ENCODE measurements around the gene USP6NL.
A peak's percentile ranks its signal among the peaks of the same experiment; 100 is the strongest.

USP6NL gene

DNA sequence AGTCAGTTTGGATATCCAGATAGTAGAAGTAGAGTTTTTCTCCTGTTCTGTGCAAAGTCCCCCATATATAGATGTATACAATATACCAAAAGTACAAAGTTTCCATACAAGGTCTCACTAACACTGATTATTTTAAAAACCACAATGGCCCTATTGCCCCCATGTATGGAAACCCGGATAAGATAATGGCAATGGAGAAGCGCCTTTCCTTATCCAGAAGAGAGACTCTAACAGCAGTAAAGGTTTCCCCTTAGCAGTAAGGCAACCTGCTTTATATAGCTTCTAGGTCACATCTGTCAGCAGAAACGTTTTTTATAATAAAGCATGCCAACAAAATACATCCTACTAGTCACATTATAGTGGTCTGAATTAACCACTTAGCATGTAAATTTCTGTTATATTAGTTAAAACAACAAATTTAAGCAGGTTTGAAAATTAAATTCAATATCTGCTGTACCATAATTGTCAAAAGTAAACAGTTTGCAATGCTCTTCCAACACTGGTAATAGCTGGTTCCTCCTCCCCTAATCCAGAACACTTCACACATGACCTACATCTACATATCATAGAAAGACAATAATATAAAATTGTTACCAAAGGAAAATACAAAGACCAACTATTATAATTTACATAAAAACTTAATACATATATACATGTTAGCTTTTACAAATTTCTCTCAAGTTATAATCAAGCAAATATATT lies 22.4 kb downstream of the USP6NL start:
- DNase-seq, result no peak

DNA sequence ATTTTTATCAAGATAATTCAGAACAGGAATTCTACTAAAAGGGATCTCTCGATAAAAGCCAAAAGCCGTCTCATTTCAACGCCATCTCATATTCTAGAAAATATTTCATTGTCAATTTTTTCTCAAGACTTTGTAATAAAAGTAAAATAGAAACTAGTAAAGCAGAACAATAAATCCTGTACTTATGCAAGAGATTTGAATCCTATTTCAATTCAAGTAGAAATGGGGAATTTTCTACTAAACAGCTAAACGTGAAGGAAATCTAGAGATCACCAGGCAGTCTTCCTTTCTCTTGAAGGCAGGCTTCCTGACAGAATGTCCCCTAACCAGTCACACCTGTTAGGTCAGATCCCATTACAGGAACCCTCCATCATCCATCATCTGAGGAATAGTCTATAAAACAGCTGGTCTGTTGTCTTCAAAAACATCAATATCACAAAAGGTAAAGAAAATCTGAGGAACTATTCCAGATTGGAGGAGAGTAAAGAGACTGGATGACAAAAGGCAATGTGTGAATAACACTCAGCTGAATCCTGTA lies 23.7 kb downstream of the USP6NL start:
- no peak for DNase-seq

DNA sequence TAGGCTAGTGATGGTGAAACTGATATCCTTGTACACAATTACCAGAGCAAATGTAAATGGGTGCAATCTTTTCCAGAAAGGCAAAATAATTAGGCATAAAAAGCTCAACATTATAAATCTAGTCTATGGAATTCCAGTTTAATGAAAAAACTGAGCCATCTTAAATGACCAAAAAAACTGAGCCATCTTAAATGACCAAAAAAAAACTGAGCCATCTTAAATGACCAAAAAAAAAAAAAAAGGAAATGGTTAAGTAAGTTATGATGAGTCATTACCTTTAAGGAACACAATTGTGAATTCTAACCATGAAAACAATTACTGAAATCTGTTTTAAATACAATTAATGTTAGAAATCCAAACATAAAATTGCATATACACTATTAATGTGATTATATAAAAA lies 25.3 kb downstream of the USP6NL start:
- DNase-seq, result no peak

DNA sequence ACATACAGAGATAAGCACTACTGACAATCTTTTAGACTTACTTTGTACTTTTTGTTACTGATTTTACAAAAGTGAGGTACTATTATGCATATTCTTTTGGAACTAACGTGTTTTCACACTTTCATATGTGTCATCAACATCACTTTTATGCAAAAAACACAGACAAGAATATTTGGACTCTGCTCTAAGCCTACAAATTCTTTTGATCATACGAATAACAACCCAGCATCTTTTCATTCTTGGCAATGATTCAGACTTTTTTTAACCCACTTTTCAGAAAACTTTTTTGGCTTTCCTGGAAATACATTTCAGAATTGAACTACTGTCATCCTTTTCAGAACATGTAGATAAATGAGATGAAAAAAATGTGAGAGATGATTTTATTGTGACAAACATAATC lies 30.2 kb downstream of the USP6NL start:
- DNase-seq, result no peak

DNA sequence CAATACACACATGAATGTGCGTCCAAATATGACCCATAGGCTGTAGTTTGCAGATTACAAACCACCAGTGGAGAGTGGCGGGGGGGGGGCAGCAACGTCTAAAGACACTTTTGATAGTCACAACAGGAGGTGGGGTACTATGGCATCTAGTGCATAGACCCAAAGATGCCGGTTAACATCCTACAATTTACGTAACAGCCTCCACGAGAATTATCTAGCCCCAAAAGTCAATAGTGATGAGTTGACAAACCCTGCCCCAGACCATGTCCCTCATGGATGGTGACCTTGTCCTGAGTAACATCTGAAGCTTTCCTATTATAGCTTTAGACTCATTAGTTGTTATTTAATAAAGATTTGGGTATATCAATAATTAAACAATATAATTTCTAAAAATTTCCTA lies 31.6 kb downstream of the USP6NL start:
- DNase-seq, result no peak

DNA sequence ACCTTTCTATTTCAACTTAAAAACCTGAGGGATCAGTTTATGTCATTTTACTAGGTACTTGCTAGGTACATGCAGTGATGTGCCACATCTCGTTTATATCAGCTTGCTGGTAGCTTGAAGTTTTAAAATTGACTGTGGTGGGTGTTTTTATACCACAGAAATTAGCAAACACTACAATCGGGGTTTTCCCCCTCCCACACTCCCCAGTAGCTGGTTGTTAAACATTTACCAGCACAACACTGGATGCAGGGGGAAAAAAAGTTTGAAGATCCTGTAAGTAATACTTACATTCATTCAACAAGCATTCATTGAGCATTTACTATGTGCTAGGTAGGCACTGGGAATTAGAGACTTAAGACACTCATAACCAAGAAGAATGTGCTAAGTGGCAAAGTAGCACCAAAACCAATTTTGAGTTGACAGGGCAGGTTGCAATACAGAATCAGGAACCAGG lies 32.6 kb downstream of the USP6NL start:
- no peak for DNase-seq

DNA sequence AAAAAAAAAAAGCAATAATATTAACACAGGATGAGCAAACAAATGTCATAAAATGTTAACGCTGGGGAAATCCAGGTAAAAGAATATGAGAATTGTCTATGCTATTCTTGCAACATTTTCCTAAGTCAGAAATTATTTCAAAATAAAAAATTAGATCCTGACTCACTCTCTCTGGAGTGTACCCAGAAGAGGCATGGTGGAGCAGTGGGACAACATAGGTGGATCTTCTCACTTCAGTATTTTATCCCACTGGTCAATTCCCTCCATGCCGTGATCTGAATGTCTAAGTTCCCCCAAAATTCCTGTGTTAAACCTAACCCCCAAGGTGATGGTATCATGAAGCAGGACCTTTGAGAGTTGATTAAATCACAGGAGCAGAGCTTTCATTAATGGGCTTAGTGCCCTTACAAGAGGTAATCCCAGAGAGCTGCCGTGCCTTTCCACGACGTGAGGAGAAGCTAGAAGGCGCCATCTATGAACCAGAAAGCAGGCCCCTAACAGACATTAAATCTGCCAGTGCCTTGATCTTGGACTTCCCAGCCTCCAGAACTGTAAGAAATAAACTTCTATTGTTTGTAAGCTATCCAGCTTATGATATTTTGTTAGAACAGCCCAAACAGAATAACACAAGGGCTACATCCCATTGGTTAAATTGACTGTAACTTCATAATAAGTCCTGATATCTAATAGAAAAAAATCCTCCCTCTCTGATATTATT lies 35.2 kb downstream of the USP6NL start:
- DNase-seq, result no peak

DNA sequence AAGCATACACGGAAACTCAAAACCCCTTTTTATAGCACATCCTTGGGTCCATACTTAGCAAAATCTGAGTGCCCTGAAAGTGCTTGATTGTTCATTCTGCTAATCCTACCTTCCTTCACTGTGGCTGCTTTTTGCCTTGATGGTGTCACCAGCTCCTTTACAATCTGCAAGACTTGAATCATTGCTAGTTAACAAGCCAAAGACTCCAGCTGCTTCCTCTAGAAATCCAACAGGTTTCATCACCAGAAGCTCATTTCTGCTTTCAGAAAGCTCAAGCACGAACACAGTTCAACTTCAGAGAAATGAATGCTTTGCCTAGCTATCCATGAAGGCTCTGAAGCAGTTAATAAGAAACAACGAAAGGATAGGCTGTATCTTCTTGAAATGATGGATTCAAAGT lies 38.0 kb downstream of the USP6NL start:
- DNase-seq, result no peak

DNA sequence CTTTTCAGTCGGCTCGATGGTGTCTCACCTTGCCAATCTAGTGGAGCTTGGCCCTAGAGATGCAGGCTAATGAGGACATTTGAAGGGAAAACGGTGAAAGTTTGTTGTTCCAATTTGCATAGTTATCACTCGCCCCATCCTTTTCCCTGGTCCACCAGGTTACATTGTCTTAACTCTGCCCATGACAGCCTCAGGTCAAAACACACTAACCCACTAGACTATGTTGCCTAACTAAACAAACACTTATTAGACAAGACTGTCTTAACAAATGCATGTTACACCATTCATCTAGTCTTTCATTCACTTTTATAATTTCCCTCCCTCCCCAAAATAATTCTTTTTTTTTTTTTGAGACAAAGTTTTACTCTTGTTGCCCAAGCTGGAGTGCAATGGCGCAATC lies 40.7 kb downstream of the USP6NL start:
- DNase-seq, result no peak

DNA sequence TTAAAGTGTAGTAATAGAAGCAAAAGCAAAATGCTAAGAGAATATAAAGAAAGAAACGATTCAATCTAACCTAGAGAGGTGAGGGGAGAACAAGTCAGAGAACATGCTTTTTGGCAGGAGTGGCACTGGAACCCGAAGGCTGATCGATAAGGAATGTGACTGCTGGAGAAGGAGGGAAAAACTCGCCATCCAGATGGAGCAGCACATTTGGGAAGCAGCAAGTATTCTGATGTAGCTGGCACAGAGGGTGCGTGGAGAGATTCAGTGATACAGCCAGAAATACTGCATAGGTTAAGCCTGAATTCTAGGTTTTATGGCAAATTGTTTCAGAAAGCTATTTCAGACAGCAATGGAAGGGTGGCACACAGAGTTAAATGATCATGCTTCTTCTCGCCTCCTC lies 42.0 kb downstream of the USP6NL start:
- DNase-seq, result no peak

DNA sequence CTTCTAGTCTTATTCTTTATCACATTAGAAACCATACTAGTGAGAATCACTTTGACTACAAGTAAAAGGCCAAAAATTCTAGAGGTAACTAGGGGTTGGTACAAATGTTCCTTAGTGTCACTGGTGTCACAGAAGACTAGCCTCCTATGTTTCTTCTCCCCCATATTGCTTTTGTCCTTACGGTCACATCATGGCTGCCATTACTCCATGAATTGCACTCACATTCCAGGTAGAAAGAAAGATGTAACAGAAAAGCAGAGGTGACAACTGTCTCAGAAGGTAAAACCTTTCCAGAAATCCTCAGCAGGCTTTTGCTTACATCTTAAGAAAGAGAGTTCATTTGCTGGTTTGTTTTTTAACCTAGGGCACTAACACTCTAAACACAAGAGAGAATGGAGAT lies 42.9 kb downstream of the USP6NL start:
- DNase-seq, result no peak

DNA sequence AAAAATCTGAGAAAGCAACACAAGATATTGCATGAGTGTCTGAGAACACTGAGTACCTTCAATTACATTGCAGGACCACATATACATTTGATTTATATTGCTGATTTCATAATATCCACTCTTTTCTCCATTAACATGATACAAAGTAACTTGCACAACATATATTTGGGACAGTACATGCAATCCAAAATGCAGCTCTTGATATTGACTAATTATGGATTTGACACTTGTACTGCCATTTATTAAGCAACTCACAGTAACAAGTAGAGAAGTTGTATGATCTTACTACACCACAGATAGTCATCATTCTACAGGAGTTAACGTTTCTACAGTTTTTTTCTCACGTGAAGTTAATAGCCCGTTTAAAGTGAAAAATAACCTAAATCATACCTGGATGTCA lies 46.7 kb downstream of the USP6NL start:
- DNase-seq, result no peak

DNA sequence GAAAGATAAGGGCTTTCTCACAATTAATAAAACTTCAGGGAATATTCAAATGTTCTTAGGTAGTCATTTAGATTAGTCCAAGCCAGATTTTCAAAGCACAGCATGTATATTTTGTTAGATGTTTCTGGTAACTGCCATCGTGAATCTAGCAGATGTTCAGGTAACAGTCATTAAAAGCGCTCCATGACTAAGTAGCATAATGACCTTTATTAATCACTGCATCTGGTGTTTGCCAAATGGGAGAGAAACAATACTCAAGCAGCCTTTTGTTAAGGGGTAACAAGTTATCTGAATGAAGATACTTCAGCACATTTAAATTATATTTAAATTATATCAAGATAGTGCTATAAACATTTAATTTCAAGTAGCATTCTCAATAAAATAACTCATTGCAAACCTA lies 47.5 kb downstream of the USP6NL start:
- no peak for DNase-seq

DNA sequence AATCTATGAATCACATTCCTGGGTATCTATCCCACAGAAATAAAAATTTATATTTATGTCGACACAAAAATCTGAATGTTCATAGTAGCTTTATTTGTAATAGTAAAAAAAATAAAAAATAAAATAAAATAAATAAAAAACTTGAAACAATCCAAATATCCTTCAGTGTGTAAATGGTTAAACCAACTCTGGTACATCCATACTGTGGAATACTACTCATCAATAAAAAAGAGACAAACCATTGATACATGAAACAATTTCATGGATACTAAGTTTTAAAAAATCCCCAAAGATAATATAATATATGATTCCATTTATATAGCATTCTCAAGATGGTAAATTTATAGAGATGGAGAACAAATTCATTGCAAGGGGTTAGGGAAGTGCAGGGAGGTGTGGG lies 48.6 kb downstream of the USP6NL start:
- no peak for DNase-seq

DNA sequence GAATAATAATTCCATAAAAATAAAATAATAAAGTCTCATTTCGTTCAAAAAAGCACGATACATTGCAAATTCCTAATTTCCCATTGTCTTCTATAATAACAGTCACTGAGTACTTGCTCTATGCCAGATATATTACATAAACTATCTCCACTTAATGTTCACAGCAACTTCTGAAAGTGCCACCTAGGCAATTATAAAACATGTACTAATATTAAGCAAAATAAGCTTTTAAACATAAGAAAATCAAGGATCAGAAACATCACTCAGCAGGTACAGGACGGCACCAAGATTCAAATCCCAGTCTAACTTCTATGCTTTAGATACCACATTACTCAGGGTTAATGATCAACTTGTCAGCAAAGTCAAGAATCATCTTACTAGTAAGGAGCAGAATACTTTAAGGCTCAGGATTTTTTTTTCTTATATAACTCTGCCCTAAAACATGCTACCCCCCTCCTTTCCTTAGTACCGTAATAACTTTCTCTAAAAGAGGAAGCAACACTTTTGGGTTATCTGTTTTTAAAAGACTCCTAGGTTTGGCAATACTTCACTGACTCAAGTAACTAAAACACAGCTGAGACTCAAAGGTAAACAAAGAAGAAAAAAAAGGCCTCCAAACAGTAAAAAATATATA lies 51.3 kb downstream of the USP6NL start:
- no peak for DNase-seq

DNA sequence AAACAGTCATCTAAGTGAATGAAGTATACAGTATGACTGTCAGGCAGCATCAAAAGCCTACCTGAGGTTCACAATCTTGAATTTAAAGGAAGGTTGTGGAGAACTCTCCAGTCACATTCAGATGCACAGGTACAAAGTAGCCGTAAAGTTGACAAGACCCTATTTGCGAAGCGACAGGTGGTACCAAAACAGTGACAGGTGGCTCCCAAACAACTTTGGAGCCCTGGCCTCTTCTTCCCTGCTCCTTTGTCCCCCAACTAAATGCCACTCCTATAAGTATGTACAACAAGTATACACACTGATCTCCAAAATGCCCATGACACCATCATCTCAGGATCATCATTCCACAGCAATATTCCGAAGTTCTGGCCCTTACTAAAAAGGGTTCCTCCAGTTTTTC lies 53.5 kb downstream of the USP6NL start:
- no peak for DNase-seq

DNA sequence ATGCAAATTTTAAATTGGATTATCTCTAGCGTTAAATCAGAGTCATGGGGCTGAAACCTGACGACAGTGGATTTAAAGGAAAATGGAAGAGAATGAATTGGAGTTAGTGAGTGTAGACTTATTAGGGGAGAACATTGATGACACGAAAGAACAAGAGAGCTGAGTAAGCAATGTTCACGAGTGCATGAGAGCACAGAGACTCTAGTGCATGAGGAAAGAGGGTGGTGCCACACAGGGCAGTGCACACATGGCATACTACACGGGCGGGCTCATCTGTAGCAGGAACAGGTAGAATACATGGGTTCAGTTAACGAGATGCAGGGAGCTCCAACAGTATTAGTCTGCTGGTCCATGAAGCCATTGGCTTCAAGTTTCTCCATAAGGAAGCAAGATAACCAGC lies 53.9 kb downstream of the USP6NL start:
- no peak for DNase-seq

DNA sequence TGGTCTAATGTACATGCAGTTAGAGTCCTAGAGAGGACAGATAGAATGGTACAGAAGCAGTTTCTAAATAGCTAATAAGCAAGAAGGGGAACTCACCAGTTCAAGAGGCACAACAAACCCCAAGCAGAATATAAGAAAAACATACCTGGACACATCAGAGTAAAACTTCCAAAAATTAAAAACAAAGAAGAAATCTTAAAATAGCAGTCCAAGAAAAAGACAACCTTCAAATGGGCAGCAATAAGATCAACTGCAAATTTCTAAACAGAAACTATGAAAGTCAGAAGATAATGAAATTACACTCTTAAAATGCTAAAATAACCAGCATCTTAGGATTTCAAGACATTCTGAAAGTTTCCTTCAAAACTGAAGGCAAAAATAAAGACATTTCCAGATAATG lies 55.9 kb downstream of the USP6NL start:
- DNase-seq, result no peak

DNA sequence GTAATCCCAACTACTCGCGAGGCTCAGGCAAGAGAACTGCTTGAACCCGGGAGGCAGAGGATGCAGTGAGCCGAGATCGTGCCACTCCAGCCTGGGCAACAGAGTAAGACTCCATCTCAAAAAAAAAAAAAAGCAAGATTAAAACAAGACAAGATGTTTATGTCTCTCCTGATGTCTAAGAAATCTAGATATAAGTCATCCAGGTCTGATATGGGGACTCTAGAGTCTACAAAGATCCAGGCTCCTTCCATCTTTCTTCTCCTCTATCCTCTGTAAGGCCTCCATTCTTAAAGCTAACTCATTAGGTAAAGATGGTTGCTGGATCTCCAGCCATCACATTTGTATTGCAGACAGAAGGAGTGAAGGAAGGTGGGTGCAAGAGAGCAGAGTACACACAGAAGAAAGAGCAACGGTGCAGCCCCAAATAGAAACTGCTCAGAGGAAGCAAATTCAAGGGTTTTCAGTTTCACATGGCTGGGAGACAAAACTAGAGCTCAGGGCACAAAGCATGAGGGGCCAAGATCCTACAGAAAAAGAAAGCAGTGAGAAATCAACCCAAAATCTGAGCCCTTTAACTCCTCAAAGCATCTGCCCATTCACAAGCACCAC lies 57.6 kb downstream of the USP6NL start:
- DNase-seq, result no peak

DNA sequence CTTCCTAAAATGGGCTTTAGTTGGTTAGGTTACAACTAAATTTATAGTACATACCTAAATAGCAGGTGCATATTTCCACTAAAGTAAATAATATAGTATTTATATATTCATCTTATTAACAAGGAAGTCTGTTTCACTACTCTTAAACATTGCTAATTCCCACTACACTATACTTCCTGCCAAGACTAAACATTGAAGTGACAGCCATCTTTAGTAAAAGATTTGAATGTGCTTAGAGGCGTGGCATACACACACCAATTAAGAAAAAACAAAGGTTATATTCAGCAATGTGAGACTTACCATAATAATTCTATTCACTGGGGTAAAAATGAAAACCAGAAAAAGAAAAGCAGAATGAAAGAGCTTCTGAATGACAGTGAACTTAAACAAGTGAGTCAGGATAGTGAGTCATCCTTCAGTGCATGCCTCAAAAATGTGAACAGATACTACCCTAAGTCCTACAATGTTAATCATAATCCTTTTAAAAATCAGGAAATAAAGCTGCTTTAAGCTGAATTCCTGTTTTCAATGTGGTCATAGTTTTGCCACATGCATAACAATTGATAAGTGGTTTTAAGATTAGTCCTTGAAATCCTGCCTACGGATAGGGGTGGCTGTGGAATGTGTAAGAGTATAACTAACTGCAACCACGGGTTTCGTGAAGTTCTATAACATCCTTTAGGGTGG lies 59.4 kb downstream of the USP6NL start:
- peak; percentile 4 for DNase-seq

DNA sequence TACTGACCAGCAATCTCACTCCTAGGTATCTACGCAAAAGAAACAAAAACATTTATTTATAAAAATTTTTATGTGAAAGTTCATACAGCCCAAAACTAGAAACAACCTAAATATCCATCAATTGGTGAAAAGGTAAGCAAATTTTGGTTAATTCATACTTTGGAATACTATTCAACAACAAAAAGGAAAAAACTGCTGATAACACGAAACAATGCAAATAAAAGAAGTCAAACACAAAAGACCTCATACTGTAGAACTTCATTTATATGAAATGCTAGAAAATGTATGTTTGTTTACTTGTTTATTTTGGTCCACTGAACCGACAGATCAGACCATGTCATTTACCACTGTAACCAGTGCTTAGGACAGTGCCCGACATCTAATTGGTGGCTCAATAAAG lies 60.3 kb downstream of the USP6NL start:
- no peak for DNase-seq

DNA sequence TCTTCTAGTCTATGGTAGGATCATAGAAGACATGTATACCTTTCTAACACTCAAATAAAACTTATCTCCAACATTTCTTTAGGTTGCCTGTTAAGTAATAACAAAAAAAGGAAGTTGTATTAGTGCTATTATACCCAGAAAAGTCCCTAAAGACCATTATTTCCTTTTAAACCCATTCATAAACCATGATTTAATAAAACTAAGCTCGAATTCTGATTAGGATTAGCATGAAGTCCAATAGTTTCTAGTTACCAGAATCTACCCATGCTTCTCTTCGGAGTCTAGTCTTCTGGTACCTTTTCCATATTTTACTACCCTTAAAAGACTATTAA lies 62.7 kb downstream of the USP6NL start:
- DNase-seq, result no peak
